HepG2 (cell line): ENCODE results near the gene PAMR1.

ENCODE experiments used
- EZH2 ChIP-seq: conservative IDR thresholded peaks from 2 replicates; pipeline ENCODE4 v1.6.1; 2012; ENCODE audit warnings: mild to moderate bottlenecking, low read depth, low read length, moderate library complexity
- KDM5A ChIP-seq: fragments of 200-600 bp; sonication (generic); IDR thresholded peaks from 2 replicates; pipeline ENCODE4 v1.7.0; 2018; ENCODE audit warnings: antibody characterized with exemption, mild to moderate bottlenecking, low read length, borderline replicate concordance
- ONECUT2 ChIP-seq: sonication (generic); formaldehyde crosslinking; IDR thresholded peaks from 2 replicates; pipeline ENCODE4 v1.4.0; 2020; ENCODE audit warnings: missing genetic modification reagents
- POLR2AphosphoS2 ChIP-seq: IDR thresholded peaks from 2 replicates; pipeline ENCODE4 v1.6.1; 2011; ENCODE audit warnings: low read depth, low read length, improper control_type of control experiment
- TARDBP ChIP-seq: sonication (generic); formaldehyde crosslinking; IDR thresholded peaks from 2 replicates; pipeline ENCODE4 v1.8.0; 2022; ENCODE audit warnings: mild to moderate bottlenecking, missing genetic modification reagents
- TBP ChIP-seq: sonication (generic); formaldehyde crosslinking; IDR thresholded peaks from 2 replicates; pipeline ENCODE4 v1.5.0; 2020; ENCODE audit warnings: missing genetic modification reagents
- TBX2 ChIP-seq: sonication (generic); formaldehyde crosslinking; IDR thresholded peaks from 2 replicates; pipeline ENCODE4 v1.5.0; 2020; ENCODE audit warnings: missing genetic modification reagents, mild to moderate bottlenecking, borderline replicate concordance
- TCF12 ChIP-seq, 2 experiments: fragments of 450-650 bp in 1 of 2; sonication (generic) in 1 of 2; formaldehyde crosslinking in 1 of 2; IDR thresholded peaks; 2 replicates each; pipeline versions ENCODE4 v1.6.1 to v1.8.0; 2017 to 2022; ENCODE audit warnings: antibody characterized with exemption in 1 of 2, mild to moderate bottlenecking in 1 of 2, missing genetic modification reagents in 1 of 2, moderate library complexity in 1 of 2
- TCF7 ChIP-seq: sonication (generic); IDR thresholded peaks from 2 replicates; pipeline ENCODE4 v1.6.1; 2016; ENCODE audit warnings: antibody characterized with exemption, low read depth
- ZNF138 ChIP-seq: sonication (generic); formaldehyde crosslinking; IDR thresholded peaks from 2 replicates; pipeline ENCODE4 v1.5.0; 2020; ENCODE audit warnings: mild to moderate bottlenecking, low read depth, missing genetic modification reagents
- ZNF18 ChIP-seq: sonication (generic); formaldehyde crosslinking; IDR thresholded peaks from 2 replicates; pipeline ENCODE4 v1.8.0; 2022; ENCODE audit warnings: mild to moderate bottlenecking, missing genetic modification reagents; ENCODE audit not compliant: insufficient replicate concordance
- ZNF207 ChIP-seq: fragments of 450-650 bp; IDR thresholded peaks from 2 replicates; pipeline ENCODE4 v1.6.1; 2016; ENCODE audit warnings: antibody characterized with exemption, borderline replicate concordance
- ZNF33B ChIP-seq: sonication (generic); formaldehyde crosslinking; IDR thresholded peaks from 2 replicates; pipeline ENCODE4 v1.5.1; 2020; ENCODE audit warnings: mild to moderate bottlenecking, missing genetic modification reagents
- ZNF776 ChIP-seq: sonication (generic); formaldehyde crosslinking; IDR thresholded peaks from 2 replicates; pipeline ENCODE4 v1.4.0; 2020; ENCODE audit warnings: mild to moderate bottlenecking, missing genetic modification reagents

- TF ChIP-seq EZH2: no peak
- no peak for TF ChIP-seq ZNF207
- no peak for TF ChIP-seq ZNF33B (CRISPR knock-in tag)
- TF ChIP-seq ZNF18 (CRISPR knock-in tag): no peak
- TF ChIP-seq ONECUT2 (CRISPR knock-in tag): no peak
- no peak for TF ChIP-seq TCF12 (IDR thresholded peaks at IDR 0.05)
- no peak for TF ChIP-seq TCF12 (CRISPR knock-in tag; IDR thresholded peaks at IDR 0.05)
- TF ChIP-seq TCF7: no peak
- no peak for TF ChIP-seq TBP (CRISPR knock-in tag)
- no peak for TF ChIP-seq TBX2 (CRISPR knock-in tag)
- TF ChIP-seq ZNF138 (CRISPR knock-in tag): no peak
- no peak for TF ChIP-seq KDM5A
- no peak for TF ChIP-seq POLR2AphosphoS2
- no peak for TF ChIP-seq TARDBP (CRISPR knock-in tag)
- TF ChIP-seq ZNF776: no peak
Measured at GRCh38 chr11:35483131-35483820, 42.1 kb downstream of the PAMR1 start.
